NOMO-1 (cell line): Measurements from ENCODE around the gene MFN2.

Experiments
- DNase-seq, 2 experiments: peaks; one replicate each; lab custom pipeline; 2025; ENCODE audit not compliant: unreplicated experiment in 2 of 2; lab: John Stamatoyannopoulos, UW

The MFN2 gene

GRCh38 chr1:11957897-11958296, 22.3 kb upstream of the MFN2 start:
- no peak for DNase-seq

GRCh38 chr1:11960276-11960675, 20.0 kb upstream of the MFN2 start:
- no peak for DNase-seq

- DNase-seq: peak; percentile 70 to 73
Observed at GRCh38 chr1:11960715-11961114, 19.5 kb upstream of the MFN2 start.

- peak; percentile 64 to 76 for DNase-seq
Observed at GRCh38 chr1:11961230-11961629, 19.0 kb upstream of the MFN2 start.

- no peak for DNase-seq
Observed at GRCh38 chr1:11963622-11964021, 16.6 kb upstream of the MFN2 start.

- no peak for DNase-seq
Observed at GRCh38 chr1:11964656-11965055, 15.6 kb upstream of the MFN2 start.

GRCh38 chr1:11967028-11967547, 13.2 kb upstream of the MFN2 start:
- peak; percentile 52 to 65 for DNase-seq

GRCh38 chr1:11970441-11971185, 9.6 kb upstream of the MFN2 start:
- no peak for DNase-seq

- no peak for DNase-seq
Observed at GRCh38 chr1:11977625-11978024, 2.6 kb upstream of the MFN2 start.

GRCh38 chr1:11978301-11978700, 1.9 kb upstream of the MFN2 start:
- peak in 1 of 2 experiments; percentile 2 for DNase-seq

GRCh38 chr1:11979028-11979850, 1.0 kb upstream of the MFN2 start:
- no peak for DNase-seq

GRCh38 chr1:11980676-11980972, 380 bp downstream of the MFN2 start:
- no peak for DNase-seq

GRCh38 chr1:11981378-11982009, 1.2 kb downstream of the MFN2 start:
- DNase-seq: no peak

- no peak for DNase-seq
Observed at GRCh38 chr1:11982010-11982392, 1.8 kb downstream of the MFN2 start.

- DNase-seq: no peak
Observed at GRCh38 chr1:11984121-11984520, 3.9 kb downstream of the MFN2 start.

- no peak for DNase-seq
Observed at GRCh38 chr1:11984576-11984975, 4.3 kb downstream of the MFN2 start.

GRCh38 chr1:11985171-11985570, 4.9 kb downstream of the MFN2 start:
- no peak for DNase-seq

- DNase-seq: peak; percentile 38 to 77
Observed at GRCh38 chr1:11985851-11986250, 5.6 kb downstream of the MFN2 start.

GRCh38 chr1:11989669-11990068, 9.4 kb downstream of the MFN2 start:
- no peak for DNase-seq

- DNase-seq: no peak
Observed at GRCh38 chr1:11990303-11991032, 10.2 kb downstream of the MFN2 start.
